H1 (cell line): ENCODE measurements around the gene THADA.

Source experiments
- CBX8 ChIP-seq: fragments of 300-800, 300-1000 bp; sonication (generic); IDR thresholded peaks from 2 replicates; pipeline ENCODE4 v1.7.1; 2016; ENCODE audit warnings: low read depth, low read length, borderline replicate concordance
- CTCF ChIP-seq, 3 experiments: IDR thresholded peaks; 1 replicate in 2 of 3; 2 replicates in 1 of 3; pipeline versions ENCODE4 v1.5.1 to v1.6.1; 2011; ENCODE audit warnings: low read length in 3 of 3, mild to moderate bottlenecking in 3 of 3, inconsistent platforms in 2 of 3, low read depth in 1 of 3, moderate library complexity in 1 of 3; ENCODE audit not compliant: insufficient read depth in 1 of 3; ENCODE audit errors: control extremely low read depth in 1 of 3
- EP300 ChIP-seq, 2 experiments: IDR thresholded peaks; 1 replicate in 1 of 2; 2 replicates in 1 of 2; pipeline ENCODE4 v1.6.1; 2011 to 2012; ENCODE audit warnings: low read depth in 2 of 2, low read length in 2 of 2, mild to moderate bottlenecking in 2 of 2, borderline replicate concordance in 1 of 2, inconsistent platforms in 1 of 2, moderate library complexity in 1 of 2
- MAFK ChIP-seq: IDR thresholded peaks from 2 replicates; pipeline ENCODE4 v1.6.1; 2012; ENCODE audit warnings: low read depth, mild to moderate bottlenecking, improper control_type of control experiment, low read length
- SP1 ChIP-seq: IDR thresholded peaks from 2 replicates; pipeline ENCODE4 v1.6.1; 2011; ENCODE audit warnings: low read depth, low read length
- ZNF274 ChIP-seq: IDR thresholded peaks from 2 replicates; pipeline ENCODE4 v1.7.0; 2012; ENCODE audit warnings: low read length, borderline replicate concordance; ENCODE audit errors: extremely low read depth

DNA sequence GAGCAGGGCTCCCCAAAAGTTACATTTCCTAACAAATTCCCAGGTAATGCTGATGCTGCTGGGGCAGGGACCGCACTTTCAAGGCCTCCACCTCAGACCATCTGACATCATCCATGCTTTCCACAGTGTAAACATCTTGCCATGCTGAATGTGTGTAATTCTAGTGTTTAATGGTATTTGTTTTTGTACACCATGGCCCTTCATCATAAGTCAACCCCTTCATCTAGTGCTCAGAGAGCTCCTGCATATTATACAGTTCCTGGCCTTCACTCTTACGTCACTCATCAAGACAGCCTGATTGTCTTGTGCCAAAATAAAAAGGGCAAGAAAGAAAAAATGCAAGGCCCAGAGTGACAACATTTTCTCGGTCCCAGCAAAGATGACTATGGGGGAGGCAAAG, 291.9 kb downstream of the THADA start:
- TF ChIP-seq MAFK (no peak), ZNF274 (no peak), CBX8 (no peak), SP1 (no peak), EP300 (IDR thresholded peaks at IDR 0.05; ENCODE audit: borderline replicate concordance in 1 of 2, low read depth in 2 of 2, low read length in 2 of 2) (no peak), CTCF (IDR thresholded peaks at IDR 0.05; ENCODE audit: control extremely low read depth in 1 of 3, insufficient read depth in 1 of 3, low read depth in 1 of 3, low read length in 3 of 3) (no peak)
